AG09309 (cell line): ENCODE results near the gene MYO6.

Experiments
- DNase-seq: peaks from one replicate; pipeline ENCODE4 v3.0.0-alpha.2; 2010; ENCODE audit warnings: low read depth
- H3K4me3 ChIP-seq: 2 replicates; pipeline ENCODE4 v1.5.1; 2011; ENCODE audit warnings: mild to moderate bottlenecking, low read depth, low read length, moderate library complexity; ENCODE audit not compliant: control insufficient read depth
- TF ChIP-seq, protein P1 (sequence below): IDR thresholded peaks from 2 replicates; pipeline ENCODE4 v1.5.1; 2011; ENCODE audit warnings: mild to moderate bottlenecking, low read depth, low read length, inconsistent platforms; ENCODE audit not compliant: insufficient read depth, control insufficient read depth; ENCODE audit errors: missing control alignments

MYO6 gene

DNA sequence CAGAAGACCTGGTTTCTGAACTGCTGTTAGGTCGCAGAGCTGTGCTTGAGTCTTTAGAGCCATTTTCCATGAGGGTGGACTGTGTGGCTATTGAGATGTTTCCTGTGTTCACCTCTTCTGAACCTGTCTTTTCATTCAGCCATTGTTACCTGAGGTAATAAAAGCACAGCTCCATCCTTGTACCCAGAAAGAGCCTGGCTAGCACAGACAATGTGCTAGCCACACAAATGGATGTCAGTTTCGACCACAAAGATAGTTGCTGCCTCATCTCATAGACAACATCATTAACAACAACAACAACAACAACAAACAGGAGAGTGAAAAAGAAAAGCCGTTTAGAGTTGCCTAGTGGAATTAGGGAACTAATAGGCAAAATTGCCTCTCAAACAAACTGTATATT is 114.7 kb downstream of the MYO6 start:
- no peak overlapping the region for H3K4me3 ChIP-seq
- TF ChIP-seq, protein P1, sequence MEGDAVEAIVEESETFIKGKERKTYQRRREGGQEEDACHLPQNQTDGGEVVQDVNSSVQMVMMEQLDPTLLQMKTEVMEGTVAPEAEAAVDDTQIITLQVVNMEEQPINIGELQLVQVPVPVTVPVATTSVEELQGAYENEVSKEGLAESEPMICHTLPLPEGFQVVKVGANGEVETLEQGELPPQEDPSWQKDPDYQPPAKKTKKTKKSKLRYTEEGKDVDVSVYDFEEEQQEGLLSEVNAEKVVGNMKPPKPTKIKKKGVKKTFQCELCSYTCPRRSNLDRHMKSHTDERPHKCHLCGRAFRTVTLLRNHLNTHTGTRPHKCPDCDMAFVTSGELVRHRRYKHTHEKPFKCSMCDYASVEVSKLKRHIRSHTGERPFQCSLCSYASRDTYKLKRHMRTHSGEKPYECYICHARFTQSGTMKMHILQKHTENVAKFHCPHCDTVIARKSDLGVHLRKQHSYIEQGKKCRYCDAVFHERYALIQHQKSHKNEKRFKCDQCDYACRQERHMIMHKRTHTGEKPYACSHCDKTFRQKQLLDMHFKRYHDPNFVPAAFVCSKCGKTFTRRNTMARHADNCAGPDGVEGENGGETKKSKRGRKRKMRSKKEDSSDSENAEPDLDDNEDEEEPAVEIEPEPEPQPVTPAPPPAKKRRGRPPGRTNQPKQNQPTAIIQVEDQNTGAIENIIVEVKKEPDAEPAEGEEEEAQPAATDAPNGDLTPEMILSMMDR, result no peak
- no peak for DNase-seq

DNA sequence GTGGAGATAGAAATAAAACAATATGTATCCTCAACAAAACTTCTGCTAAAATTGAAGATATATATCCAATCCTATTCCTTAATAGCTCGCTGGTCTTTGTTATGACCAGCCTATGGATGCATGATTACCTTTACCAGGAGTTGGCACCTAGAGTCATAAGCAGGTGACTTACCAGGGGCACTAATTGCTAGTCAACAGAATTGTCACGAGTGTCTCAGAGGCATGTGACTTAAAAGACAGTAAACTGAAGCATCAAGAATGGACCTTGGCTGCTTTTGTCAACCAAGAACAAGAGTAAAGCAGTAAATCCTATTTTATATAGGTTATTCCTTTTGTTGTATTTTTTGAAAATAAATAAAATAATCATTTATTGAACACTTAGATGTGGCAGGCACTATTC is 115.4 kb downstream of the MYO6 start:
- TF ChIP-seq, protein P1, result no peak
- H3K4me3 ChIP-seq, result no peak overlapping the region
- DNase-seq, result no peak

DNA sequence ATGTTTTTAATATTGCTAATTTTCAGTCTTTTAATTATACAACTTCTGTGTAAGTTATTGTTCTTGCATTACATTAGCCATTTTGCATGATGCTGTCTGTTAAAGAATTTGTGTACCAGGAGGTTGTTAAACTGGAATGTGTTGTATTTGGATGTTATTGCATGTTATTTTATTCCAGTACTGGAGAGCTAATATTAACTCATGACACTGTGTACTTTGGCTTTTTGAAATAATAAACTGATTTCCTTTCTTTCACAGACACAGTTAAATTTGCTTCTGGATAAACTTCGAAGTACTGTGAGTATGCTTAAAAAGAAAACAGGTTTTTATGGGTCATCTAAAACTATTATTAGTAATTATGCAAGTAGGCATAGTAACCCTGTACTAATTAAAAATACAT is 121.3 kb downstream of the MYO6 start:
- TF ChIP-seq, protein P1, result no peak
- no peak for DNase-seq
- H3K4me3 ChIP-seq, result no peak overlapping the region

DNA sequence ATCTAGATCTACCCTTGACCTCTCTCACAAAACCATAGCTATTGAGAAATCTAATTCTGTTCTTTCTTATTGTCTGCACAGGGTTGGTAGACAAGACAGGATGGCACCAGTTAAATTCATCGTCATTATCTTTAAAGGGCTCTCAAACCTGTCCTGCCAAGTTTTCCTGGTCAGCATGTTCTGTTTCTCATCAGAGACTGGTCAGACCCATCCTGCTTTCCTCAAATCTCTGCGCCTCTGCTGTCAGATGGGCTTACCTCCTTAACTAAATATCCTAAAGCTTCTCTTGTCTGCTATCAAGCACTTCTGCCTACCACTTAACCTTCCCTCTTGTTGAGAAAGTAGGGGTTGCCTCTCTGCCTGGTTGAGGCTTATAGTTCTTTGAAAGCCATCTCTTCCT is 125.2 kb downstream of the MYO6 start:
- no peak overlapping the region for H3K4me3 ChIP-seq
- no peak for DNase-seq
- TF ChIP-seq, protein P1, result no peak

DNA sequence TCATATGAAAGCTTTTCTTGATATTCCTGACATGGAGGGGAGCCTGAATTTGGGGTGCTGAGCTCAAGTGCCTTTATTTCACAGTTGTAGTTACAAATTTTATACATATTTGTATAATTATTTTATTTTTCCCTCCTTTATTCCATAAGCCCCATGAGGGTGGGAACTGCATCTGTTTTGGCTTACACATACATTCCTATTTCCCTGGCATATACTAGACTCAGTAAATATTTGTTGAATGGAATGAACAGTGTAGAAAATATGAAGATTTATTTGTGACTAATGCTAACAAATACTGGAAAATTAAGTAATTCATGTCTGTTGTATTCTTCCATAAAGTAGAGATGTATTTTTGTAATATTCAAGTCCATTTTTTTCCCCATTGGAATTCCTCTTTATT is 127.1 kb downstream of the MYO6 start:
- TF ChIP-seq, protein P1, result no peak
- no peak for DNase-seq
- H3K4me3 ChIP-seq, result no peak overlapping the region

DNA sequence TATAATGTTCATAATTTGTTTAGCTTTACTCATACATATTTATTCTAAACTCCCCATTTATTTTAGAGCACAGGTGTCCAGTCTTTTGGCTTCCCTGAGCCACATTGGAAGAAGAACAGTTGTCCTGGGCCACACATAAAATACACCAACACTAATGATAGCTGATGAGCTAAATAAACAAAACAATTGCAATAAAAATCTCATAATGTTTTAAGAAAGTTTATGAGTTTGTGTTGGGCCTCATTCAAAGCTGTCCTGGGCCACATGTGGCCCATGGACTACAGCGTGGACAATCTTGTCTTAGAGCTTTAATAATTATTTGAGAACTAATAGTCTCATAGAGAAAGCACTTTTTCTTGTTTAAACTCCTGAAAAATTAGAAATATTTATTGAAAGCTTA is 131.3 kb downstream of the MYO6 start:
- no peak for DNase-seq
- TF ChIP-seq, protein P1, result no peak
- H3K4me3 ChIP-seq, result no peak overlapping the region

DNA sequence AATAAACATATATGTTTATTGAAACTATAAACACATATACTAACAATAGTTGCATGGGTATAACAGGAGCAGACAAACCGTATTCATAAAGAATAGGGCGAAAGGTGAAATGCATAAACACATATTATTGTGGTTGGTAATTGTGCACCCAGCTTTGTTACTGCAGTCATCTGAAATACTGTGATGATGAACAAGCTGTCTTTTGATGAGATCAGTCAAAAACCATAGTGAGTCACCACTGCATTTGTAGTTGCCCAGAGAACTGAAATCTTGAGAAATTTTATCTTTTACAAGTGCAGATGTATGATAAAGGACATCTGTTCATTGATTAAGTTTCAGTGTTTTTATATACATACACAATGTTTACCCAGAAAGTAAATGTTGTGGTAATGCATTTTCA is 133.7 kb downstream of the MYO6 start:
- peak; percentile 34 for DNase-seq
- TF ChIP-seq, protein P1, result no peak

More for the DNA sequence above, 133.7 kb downstream of the MYO6 start:
- H3K4me3 ChIP-seq, result no peak overlapping the region
